HG02610 (cell line): ENCODE measurements around the gene SIX1.

ENCODE experiments used
- ATAC-seq: cut with Tn5 transposase; IDR thresholded peaks from one replicate; pipeline ENCODE4 v1.9.1; 2021; ENCODE audit warnings: mild to moderate bottlenecking, moderate library complexity; ENCODE audit not compliant: unreplicated experiment

SIX1 gene

DNA sequence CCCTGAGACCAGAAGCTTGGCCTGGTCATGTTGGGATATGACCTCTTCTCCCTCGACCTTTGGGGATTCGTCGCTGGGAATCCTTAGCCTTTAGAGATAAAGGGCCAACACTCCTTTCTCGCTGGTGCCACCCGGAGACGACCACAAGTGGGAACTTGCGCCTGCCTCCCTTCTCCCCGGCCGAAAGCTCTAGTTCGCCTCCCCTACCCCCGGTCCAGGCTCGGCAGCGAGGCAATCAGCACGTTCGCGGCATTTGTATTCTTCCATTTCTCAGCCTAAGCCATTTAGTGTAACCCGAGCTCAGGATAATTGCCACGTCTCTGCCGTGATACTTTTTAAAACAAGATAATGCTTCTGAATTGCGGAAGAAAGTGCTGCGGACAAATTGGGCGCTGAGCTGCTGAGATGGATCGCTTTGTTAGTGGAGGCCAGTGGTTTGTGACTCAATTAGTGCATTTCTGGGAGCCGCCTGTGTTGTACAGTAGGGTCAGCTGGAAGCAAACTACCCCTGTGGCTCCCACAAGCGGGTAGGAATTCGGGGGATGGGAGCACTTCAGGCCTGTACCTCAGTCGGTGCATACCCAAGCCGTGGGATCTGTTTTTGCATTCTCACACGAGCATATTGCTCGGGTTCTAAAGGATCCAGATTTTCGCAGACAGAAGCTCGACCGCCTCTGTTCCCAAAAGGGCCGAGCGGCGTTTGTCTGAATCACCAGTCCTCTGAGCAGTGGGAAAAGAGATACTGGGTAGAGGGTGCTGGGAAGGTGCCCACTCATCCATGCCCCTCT lies 6.8 kb upstream of the SIX1 start:
- no peak for ATAC-seq

GRCh38 chr14:60655119-60655897 lies 6.0 kb upstream of the SIX1 start:
- no peak for ATAC-seq

GRCh38 chr14:60654334-60654821 lies 5.1 kb upstream of the SIX1 start:
- no peak for ATAC-seq

DNA sequence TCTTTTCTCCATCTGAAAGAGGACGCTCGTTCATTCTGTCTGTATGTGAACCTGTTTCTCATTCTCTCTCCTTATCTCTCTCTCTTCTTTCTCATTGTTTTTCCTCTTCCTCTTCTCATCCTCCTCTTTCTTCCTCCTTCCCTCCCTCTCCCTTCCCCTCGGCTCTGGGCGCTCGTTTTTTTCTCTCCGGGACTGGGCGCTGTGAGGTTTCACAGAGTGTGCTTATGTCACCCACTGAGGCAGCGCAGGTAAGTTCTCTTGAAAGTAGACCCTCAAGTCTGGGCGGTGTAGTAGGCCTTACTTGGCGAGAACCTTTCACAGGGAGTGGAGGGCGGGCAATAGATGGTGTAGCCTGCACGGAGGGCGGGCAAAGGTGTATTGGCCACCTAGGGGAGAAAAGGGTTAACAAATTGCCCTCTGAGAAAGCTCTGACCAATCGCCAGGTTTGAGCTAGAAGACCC lies 4.5 kb upstream of the SIX1 start:
- no peak for ATAC-seq

DNA sequence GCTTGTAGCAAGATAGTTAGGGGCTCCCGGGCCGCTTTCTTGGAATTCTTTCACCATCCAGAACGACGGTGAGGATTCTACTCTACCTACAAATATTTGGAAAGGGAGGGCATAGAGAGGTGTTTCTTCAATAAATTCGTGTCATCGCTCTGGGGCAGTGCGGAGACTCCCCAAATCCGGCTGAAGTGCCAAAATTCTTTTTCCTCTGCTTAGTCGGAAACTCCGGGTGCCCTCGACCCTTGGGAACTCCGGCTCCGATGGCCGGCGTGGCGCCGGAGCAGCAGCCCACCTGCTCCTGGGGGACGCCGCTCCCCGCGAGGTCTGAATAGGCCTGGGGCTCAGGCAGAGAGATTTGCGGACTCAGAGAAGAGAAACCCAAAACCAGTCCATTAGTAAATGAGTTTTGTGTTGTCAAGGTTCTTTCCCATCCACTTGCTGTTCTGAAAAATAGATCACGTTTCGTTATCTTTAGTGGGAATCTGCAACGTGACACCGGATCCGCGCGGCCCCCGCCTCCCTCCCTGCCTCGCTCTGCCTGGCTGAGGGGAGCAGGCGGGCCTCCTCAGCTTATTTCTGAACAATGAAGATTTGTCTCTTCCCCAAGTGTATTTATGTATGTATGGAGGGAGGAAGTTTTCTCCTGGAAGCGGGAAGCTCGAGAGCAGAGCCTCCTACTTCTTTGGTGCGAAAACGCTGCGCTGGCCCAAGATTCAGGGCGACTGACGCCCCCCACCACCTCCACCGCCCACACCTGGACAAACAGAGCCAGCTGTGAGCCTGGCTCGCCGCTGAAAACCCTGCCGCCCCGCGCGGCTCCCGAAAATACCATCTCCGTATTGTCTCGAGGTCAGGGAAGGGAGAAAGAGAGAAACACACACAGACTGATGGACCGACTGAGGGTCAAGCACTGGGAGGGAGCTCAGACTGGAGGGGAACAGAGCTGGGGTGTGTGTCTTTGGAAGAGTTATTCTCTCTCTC lies 3.7 kb upstream of the SIX1 start:
- no peak for ATAC-seq

GRCh38 chr14:60651796-60652673 lies 2.8 kb upstream of the SIX1 start:
- no peak for ATAC-seq

- no peak for ATAC-seq
Measured at GRCh38 chr14:60651086-60651795, 2.0 kb upstream of the SIX1 start.

DNA sequence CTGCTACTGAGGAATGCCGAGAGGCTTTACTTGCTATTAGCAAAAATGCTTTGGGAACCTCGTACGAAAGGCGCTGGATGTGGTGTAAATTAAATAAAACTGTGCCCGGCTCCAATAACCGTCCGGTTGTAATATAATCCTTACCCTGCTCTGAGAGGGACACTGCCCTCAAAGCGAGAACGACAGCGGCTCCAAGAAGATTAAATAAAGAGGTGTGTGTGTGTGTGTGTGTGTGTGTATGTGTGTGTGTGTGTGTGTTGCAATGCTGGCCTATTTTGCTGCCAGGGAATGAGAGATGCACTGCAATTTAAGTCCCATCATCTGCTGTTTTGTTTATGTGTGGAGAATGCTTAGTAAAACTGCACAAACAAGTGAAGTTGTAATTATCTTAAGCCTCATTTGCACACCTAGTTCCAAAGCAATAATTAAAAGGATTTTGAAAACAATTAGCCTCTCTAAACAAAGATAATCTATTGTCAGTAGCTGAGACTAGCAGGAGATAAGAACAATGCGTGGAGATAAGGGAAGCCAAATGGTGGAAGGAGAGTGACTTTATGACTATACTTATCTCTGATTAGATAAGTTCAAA lies 1.2 kb upstream of the SIX1 start:
- ATAC-seq: no peak

DNA sequence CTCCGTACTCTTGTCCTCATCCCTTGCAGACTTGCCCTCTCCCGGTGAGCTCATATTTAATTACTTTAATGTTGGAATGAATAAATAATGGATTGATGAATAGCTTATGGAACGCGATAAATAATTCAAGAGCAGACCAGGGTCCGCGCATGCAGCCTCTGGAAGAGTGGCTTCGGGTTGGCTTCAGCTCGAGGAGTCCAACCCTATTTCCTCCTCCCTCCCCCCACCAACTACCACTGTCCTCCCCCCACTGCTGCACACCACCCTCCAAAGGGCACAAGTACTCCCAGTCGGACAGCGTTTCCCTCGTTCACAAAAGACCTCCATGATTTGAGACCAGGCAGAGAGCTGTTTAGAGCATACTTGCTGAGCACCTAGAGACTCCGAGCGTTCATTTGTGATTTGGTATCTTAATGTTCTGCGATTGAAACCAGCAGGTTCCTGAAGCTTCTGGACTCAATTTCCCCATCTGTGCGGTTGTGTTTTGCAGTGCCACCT lies 647 bp upstream of the SIX1 start:
- ATAC-seq: no peak

GRCh38 chr14:60648249-60648933 lies 886 bp downstream of the SIX1 start:
- ATAC-seq: no peak

DNA sequence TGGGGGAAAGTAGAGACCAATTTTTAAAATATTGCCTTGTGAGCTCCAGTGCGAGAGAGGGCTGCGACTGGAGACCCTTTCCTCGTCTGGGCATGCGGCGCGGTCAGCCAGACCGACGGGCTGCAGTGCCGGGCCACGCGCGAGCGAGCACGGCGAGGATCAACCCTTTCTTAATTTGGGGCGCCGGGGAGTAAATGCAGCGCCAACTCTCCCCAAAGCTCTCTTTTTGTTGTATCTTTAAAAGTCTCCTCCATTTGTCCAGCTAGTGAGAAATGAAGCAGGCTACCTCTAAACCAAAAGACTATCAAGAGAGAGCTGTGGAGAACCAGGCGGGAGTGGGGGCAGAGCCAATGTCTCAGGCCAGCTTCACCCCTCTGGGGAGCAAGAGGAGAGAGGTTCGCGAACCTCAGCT lies 1.4 kb downstream of the SIX1 start:
- ATAC-seq: no peak

- no peak for ATAC-seq
Measured at GRCh38 chr14:60647081-60647836, 2.0 kb downstream of the SIX1 start.

DNA sequence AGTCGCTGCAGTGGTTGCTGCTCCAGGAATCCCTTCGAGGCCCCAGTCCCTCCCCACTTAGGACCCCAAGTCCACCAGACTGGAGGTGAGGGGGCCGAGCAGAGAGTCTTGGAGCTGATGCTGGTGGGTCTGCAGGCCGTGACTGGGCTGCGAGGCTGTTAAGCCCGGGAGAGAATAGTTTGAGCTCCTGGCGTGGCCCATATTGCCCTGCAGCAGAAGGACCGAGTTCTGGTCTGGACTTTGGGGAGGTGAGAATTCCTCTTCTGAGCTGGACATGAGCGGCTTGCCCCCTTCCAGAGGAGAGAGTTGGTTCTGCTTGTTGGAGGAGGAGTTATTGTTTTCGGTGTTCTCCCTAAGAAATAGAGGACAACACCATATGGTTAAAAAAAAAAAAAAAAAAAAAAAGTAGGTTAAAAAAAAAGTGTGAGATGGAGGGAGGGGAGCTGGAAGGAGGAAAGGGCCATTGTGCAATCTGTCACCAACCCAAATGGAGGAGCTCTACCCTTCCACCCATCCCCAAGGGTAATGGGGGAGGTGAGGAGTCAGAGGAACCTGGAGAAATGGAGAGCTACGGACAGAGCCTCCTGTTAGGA lies 3.0 kb downstream of the SIX1 start:
- ATAC-seq: no peak

GRCh38 chr14:60645126-60645741 lies 4.0 kb downstream of the SIX1 start:
- ATAC-seq: no peak

DNA sequence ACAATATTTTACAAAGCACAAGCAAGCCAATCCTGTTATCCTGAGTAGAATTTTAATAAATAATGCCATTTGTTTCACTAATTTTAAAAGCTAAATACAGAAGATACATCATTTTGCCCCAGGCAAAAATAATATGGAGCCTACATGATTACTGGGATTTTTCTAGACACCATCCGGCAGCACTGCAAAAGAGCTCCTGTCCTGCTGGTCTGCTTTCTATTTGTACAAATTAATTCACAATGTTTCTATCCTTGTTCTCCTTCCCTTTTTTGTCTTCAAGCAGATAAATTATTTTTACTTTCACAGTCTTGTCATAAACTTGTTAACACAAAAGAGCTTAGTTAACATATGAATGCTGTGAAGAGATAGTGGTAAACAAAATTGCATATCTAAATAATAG lies 4.6 kb downstream of the SIX1 start:
- no peak for ATAC-seq

DNA sequence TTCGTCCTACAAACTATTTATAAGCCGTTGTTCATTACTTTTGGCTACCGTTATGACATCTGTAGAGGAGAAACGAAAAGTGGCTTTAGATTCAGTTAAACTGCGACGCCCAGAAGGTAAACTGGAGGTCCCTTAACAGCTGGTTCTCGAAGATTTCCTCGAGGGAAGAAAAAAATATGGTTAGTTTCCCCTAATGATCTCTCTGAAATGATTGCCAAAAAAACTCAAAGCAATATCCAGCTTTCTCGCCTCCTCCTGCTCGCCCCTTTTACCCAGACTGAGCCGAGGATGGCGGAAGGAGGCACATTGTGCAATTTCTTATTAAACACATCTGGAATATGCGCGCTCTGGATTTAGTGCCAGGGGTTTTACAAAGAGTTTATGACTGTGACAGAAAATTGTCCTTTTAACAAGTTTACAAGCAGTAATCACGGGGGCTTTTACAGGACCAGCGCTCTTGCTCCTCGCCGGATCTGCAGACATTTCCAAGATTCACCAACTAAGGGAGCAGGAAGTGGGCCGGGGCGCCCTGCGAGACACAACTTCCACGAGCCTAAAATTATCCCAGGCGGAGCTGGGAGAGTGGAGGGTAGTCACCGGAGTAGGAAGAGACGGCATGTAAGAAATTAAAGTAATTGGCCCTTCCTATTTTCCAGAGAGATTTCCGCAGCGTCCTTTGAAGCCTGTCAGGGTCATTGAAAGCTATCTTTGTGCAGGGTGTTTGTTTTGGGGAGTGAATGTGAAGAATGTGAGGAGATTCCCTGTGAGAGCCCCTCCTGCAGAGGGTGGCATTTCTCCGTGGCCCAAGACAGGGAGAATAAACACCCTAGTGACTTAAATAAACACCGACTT lies 5.6 kb downstream of the SIX1 start:
- no peak for ATAC-seq
